GM21367 (cell line): Measurements from ENCODE around the gene RERE.

Experiments used
- ATAC-seq: cut with Tn5 transposase; IDR thresholded peaks from one replicate; pipeline ENCODE4 v1.9.1; 2021; ENCODE audit not compliant: unreplicated experiment

RERE gene

DNA sequence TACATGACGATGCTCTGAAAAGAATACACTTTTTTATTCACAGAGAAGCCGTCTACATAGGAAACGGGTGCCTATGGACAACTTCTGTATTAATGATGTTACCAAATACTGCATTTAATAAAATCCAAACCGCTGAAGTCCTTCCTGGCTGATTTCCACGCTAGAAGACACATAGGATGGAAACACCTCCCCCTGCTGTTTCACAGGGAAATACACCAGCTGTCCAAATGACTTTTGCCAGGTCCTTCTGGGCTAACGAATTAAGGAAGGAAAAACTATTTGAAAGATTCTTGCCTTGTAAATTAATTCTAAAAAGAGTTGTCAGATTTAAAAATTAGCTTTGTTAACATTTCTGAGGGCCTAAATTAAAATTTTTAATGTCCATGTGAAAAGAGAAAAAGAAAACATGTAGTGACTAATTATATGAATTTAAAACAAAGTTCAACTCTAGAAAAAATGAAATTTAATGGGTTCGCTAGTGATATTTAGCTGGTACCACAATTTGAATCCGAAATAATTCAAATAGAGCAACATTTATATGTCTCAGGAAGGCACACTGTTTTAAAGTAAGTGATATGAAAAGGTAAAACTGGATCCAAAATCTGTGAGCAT is 146.0 kb downstream of the RERE start:
- no peak for ATAC-seq

DNA sequence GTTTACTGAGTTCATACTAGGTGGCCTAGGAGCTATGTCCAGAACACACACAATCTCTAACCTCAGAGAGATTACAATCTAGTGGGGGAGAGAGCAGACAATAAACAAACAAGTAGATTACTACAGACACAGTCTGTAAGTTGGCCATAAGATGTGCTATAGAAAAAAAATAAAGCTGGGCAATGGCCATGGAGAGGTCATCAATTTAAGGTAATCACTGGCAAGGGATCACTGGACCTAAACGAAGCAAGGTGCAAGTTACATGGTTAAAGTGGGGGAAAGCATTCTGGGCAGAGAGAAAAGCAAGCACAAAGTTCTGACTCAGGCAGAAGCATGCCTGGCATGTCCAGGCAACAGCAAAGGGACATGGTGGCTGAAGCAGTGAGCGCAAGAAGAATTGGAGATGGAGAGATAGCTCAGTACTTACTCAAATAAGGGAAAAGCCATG is 147.0 kb downstream of the RERE start:
- no peak for ATAC-seq

DNA sequence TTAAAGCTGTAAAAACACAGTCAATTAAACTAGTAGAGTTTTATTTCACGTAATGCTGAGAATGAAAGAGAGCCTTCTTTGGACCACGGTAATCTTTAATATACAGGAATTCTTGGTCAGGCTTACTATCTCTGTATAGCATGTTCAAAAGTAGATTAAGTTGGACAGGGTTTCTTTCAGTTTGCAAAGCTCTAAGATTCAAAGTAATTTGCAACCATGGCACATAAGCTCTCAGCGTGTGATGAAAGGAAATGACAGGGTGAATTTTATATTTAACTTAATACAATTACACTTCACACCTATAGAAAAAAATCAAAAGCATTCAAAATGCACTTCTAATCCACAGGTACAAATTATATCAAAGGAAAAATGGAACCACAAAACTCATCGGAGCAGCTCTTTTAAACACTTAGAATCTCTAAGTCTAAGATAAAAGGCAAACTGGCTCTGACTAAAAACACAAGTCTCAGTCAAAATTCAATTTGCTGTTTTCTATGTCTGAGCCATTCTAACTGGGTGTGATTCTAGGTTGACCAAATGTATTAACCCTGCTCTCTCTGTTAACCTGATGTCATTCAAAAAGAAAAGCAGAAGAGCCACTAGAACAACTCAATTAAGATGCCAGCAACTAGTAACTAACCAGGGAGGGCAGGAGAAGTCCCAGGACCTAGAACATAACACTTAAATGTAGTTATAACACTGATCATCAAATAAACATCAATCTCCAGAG is 147.7 kb downstream of the RERE start:
- no peak for ATAC-seq

DNA sequence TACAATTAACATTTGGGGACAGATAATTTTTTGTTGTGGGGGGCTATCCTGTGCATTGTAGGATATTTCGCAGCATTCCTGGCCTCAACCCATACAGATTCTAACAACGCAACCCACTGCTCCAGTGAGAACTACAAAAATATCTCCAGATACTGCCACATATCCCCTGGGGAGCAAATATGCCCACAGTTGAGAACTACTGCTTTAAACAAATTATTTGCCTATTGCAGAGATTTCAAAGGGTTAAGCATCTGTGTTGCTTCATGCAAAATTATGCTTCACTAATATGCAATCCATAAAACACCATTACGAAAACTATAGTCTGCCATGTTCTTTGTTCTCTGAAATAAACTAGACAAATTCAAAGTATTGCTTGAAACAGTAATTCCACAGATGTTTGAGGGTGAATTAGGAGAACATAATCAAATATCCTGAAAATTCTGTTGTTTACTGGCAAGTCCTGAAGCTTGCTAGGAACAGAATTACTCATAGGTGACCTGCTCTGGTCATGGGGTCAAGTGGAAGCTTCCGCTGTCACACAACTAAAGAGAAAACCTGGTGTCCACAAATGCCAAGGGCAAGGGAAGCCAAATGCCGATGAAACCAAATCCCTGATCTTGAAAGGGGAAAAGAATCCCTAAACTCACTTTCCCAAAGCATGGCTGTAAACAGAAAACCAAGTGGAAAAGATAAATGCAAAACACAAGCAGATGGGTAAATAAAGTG is 149.4 kb downstream of the RERE start:
- no peak for ATAC-seq

DNA sequence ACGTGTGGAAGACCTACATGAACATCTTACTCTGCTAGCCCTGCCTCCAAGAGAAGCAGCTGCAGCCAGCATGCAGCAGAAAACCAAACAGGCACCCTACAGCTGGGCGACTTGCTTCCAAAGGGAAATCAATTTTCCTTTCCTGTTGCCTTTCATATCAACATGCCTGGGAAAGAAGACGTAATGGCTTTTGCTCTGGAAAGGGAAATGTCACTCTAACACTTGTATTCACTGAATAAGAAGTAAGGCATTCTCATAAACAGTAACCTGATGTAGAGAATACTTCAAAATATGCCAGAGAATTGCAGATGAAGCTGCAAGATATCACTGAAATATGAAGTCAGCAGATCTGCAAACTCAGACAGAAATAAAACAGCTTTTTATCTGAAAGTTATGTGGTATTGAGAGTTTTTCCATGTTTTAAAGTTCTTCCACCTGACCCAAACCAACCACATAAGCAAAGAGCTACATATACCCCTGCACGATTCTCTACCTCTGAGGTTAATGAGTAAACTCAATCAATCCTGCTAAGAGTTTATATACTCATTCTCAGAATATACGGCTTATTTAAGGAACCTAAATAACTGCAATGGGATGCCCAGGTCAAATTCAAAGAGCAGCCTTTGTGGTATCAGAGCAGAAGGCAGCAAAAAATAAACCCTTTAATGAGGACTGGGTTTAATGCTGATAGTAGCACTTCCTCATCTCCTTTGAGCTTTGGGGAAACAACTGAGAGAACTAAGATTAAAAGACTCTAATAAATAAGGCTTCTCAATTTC is 150.9 kb downstream of the RERE start:
- ATAC-seq = no peak

DNA sequence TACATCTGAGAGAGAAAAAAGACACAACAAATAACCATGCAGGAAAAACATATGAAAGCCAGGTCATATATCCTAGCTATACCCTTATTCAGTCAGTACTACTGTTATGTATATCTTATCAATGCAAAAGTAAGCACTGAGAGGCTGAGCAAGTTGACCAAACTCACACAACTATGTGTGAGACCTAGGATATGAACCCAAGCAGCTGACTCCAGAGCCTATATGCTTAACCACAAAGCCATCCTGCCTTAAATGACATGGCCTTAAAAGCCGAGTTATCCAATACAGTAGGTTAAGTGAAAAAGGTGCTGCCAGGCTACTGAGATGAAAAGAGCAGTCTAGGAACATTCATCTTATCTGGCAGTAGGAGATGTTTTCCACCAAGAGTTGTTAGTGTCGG is 151.6 kb downstream of the RERE start:
- no peak for ATAC-seq

DNA sequence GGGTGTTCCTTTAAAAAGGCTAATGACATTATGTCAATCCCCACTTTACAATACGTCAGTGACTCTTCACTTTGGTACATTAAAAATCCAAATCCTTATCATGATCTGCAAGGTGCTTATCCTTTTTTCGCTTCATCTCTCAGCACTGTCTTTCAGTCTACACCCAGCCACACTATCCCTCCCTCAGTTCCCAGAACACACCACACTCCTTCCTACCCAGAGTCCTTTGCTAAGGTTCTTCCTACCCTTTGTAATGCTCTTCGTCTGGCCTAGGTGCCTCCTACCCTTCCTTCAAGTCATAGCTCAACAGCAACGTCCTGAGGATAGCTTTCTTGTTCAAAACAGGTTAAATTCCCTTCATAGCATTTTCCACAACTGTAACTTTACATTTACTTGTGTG is 152.6 kb downstream of the RERE start:
- no peak for ATAC-seq

DNA sequence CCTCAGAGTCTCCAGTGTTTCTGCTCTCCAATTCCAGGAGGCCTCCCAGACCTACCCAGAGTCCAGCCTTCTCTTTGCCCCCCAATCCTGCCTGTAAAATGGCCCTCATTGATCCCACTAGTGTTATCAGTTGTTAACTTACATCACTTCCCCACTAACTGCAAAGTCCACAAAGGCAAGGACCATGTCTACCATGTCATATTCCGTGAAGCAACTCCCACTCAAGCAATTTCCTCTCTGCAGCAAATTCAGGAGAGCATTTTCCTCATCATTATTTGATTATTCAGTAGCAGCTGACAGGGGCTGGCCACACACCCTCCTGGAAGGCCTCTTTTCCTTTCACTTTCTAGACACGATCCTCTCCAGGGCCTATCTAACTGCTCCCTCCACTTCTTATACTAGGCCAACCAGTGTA is 153.5 kb downstream of the RERE start:
- ATAC-seq = peak; percentile 32

DNA sequence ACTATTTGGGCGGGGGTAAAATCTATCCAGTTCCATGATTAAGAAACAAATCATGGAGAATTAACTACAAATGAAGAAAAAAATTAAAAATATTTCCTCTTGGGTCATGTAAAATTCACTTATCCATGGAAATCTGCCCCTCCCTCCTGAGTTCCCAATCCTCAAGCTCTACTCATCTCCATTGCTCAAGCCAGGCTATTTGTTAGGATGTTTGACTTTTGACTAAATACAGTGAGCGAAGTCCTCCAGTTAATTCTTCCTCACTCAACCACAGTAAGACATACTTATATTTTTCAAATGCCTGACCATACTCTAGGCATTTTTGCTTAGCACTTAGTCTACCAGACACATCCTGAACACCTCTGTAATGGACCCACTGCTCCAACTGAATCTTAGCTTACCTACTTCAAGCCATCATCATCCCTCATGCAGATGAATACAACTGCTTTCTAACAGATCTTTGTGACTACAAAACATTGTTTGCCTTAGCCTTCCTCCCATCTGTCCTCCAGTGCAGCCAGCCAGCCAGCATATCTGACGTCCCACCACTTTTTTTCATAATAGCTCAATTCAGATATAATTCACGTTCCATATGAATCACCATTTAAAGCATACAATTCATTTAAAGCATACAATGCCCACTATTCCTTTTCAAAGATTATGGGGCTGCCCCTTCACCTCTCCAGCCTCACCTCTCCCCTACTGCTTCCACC is 154.2 kb downstream of the RERE start:
- ATAC-seq = no peak

DNA sequence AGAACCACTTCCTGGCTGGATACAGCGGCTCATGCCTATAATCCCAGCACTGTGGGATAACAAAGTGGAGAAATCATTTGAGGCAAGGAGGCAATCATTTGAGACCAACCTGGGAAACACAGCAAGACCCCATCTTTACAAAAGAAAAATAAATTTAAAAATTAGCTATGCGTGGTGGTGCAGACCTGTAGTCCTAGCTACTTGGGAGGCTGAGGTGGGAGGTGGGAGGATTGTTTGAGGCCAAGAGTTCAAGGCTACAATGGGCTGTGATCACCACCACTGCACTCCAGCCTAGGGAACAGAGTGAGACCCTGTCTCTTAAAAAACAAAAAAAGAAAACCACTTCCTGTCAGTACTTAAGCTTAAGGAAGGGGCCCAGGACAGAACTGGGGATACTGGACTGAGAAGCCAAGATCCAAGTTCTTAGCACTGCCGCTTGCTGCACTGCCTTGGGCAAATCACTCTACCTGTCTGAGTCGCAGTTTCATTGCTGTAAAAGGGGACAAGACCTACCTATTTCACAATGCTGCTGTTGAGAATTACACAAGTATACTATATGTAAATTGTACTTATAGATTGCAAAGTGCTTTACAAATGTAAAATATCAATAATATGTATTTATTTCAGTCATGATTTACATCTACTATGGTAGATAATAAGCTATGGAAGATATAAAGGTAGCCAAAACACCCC is 154.9 kb downstream of the RERE start:
- no peak for ATAC-seq

DNA sequence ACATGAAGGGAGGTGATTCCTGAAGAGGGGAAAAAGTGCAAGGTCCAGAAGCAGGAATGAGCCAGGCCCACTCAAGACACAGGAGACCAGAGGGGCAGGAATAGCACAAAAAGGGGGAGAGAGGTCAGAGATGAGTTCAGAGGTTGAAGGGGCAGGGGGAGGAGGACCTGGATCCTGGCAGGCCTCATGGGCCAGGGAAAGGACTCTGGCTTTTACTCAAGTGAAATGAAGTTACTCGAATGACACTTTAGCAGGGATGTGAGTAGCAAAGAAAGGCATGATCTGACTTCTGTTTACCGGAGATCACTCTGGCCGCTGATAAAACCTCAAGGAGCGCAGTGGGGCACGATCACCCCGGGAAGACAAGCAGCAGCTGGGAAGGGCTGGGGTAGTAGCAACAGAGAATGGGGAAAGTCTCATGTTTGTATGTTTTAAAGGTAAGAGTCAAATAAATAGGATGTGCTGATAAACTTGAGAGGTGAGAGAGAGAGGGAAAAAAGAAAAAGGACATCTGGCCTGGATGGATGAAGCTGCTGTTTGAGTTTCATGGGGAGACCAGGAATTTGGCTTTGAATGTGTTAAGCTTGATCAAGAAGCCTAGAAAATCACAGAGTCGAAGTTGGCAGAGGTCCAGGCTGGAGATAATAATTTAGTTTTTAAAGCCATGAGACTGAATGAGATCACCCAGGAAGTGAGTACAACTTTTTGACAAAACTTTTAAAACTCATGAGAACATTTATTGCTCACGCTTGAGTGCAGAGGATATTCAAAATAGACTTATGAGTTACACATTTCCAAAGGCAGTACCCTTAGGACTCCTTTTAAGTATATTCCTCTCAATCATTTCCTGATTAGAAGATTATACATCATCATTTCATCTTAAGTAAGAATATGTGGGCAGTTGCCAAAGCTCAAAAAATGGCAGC is 156.0 kb downstream of the RERE start:
- no peak for ATAC-seq

DNA sequence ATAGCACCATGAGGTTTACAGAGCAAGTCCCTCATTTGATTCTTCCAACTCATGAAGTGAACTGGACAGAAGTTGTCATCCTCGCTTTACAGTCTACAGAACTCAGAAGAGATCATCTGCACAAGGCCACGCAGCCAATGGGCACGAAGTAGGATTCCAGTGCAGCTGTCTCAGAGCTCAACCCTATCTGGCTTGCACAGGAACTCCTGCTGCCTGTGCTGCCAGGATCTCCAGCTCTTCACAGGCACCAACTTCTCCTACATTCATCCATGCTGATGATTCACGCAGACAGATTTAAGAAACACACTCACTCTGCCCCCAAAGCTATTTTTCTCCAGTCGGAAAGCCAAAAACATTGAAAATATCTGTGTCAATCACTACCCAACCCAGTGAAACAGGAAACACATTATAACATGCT is 157.0 kb downstream of the RERE start:
- no peak for ATAC-seq

DNA sequence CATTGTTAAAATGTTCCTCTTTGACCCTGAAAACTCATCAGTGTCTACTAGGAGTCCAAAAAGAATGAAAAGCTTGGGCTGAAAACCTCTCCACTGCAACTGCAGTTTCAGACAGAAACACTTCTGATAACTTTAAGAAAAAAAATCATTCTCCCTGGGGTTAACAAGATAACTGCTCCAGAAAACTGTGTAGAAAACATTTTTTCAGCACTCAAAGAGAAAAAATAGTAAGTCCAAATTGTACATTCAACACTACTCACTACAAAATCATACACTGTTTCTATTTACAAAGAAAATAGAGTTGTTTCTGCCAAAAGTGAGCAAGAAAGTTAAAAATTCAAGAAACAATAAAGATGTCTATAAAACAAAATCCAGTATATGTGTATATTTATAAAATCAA is 157.8 kb downstream of the RERE start:
- ATAC-seq = no peak

DNA sequence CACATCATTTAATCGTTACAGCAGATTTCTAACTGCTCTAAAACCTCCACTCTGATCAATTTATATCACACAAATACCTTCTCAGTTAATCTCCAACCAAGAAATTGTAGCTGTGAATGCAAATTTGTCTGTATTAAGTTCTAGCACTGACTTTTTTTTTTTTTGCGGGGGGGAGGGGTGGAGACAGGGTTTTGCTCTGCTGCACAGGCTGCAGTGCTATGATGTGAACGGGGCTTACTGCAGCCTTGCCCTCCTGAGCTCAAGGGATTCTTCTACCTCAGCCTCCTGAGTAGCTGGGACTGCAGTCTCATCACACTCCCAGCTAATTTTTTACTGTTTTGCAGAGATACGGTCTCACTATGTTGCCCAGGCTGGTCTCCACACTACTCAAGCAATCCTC is 163.6 kb downstream of the RERE start:
- no peak for ATAC-seq

DNA sequence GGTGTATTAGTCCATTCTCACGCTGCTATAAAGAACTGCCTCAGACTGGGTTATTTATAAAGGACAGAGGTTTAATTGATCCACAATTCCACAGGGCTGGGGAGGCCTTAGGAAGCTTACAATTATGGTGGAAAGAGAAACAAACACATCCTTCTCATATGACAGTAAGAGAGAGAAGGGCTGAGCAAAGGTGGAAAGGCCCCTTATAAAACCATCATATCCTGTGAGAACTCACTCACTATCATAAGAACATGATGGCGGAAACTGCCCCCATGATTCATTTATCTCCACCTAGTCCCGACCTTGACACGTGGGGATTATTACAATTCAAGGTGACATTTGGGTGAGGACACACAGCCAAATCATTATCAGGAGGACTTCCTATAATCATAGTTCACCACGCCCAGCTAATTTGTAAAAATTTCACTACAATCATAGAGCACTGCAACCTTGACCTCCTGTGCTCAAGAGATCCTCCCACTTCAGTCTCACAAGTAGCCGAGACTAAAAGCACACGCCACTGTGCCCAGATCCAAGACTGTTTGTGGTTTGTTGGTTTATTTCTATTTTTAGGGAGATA is 164.9 kb downstream of the RERE start:
- no peak for ATAC-seq

DNA sequence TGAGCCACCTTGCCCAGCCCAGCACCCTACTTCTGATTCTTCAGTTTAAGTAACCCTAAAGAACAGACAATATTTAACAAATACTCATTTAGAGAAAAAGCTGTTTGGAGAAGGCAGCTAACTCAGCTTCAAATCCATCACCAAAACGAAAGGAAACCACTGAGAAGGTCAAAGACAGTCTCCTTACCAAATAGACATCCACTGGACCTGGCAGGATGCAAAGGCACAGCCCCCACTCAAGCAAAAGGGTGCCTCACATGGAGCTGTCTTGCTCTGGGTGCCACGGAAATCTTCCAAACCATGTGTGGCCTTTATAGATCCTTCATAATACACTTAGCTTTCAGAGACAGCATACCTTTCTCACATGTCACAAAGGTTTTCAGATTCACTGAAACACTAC is 165.5 kb downstream of the RERE start:
- no peak for ATAC-seq

DNA sequence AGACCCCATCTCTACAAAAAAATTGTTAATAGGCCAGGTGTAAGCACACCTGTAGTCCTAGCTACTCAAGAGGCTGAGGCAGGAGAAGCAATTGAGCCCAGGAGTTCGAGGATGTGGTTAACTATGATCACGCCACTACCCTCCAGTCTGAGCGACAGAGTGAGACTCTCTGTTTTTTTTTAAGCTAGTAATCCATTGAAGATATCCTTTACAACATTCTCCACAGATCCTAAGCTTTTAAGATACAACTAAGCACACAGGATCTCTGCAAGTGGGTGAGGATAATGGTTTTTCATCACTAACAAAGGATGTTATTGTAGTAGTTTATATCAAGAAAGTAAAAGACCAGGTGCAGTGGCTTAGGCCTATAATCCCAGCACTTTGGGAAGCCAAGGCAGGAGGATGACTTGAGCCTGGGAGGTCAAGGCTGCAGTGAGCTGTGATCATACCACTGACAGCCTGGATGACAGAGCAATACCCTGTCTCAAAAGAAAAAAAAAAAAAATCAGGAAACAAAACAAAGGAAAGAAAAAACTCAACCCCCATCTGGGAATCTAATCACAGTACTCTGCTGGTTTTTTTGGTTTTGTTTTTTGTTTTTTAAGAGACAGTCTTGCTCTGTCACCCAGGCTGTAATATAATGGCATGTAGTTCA is 166.1 kb downstream of the RERE start:
- ATAC-seq = no peak

DNA sequence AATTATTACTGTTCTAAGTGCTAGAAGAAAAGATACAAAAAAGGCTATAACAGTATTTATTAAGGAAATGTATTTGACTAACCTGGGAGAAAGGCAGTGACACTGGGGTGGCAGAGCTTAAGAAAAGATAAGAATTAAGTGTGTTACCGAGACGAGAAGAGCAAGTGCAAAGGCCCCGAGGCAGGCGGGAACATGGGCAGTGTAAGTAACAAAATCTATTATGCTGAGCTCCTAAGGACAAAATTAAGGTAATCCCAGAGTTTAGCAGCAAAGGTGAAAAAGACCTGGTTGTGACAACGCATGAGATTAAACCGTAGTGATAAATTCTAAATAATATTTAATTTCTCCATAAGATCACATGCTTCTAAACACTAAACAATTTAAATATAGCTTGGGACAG is 167.6 kb downstream of the RERE start:
- no peak for ATAC-seq
